Glutamatergic neuron (in vitro differentiated cells): ENCODE results near the gene BFAR. TPM values are rescaled to one million over a fixed set of nuclear protein-coding genes. Genes with fewer than 3 reads are reported as not detected.
"Not testable (repeated sequence)": the region's sequence is repeated elsewhere in the genome, so short reads cannot be mapped to it uniquely, and the experiment has no call there.

Experiments
- DNase-seq: peaks from one replicate; pipeline ENCODE4 v3.0.0; 2022
- H3K27ac Mint-ChIP-seq: one replicate; pipeline ENCODE4 v1.8.0; 2020; ENCODE audit warnings: mild to moderate bottlenecking, mixed read lengths, inconsistent platforms; ENCODE audit not compliant: unreplicated experiment
- H3K27me3 Mint-ChIP-seq: one replicate; pipeline ENCODE4 v1.8.0; 2020; ENCODE audit warnings: mild to moderate bottlenecking, moderate library complexity, mixed read lengths, inconsistent platforms; ENCODE audit not compliant: unreplicated experiment
- H3K36me3 Mint-ChIP-seq: one replicate; pipeline ENCODE4 v1.8.0; 2020; ENCODE audit warnings: mild to moderate bottlenecking, mixed read lengths, inconsistent platforms; ENCODE audit not compliant: unreplicated experiment
- H3K4me1 Mint-ChIP-seq: one replicate; pipeline ENCODE4 v1.8.0; 2020; ENCODE audit warnings: mild to moderate bottlenecking, low read depth, mixed read lengths, inconsistent platforms; ENCODE audit not compliant: unreplicated experiment
- H3K4me3 Mint-ChIP-seq: one replicate; pipeline ENCODE4 v1.8.0; 2020; ENCODE audit warnings: mild to moderate bottlenecking, mixed read lengths, inconsistent platforms; ENCODE audit not compliant: unreplicated experiment
- H3K9me3 Mint-ChIP-seq: one replicate; pipeline ENCODE4 v1.8.0; 2020; ENCODE audit warnings: mild to moderate bottlenecking, moderate library complexity, mixed read lengths, inconsistent platforms; ENCODE audit not compliant: unreplicated experiment
- total RNA-seq: library from RNA; stranded (reverse); fragmentation: NEBNext Ultra II Directional; extraction: Animal tissue kit (Norgen Biotek cat#: 25700); gene quantifications from one replicate; pipeline ENCODE4 v1.2.1, GENCODE V29; 2021; ENCODE audit not compliant: unreplicated experiment

Gene BFAR
- total RNA-seq, 1 donor from 2014 or later = 70.7 TPM

- H3K27ac Mint-ChIP-seq, H3K9me3 Mint-ChIP-seq, H3K36me3 Mint-ChIP-seq, DNase-seq, H3K27me3 Mint-ChIP-seq, H3K4me1 Mint-ChIP-seq, H3K4me3 Mint-ChIP-seq: not testable (repeated sequence)
Measured at GRCh38 chr16:14703156-14704011, 70.6 kb downstream of the BFAR start, which contains the start of gene NPIPA3. Gene NPIPA3 (plus strand): TSS chr16:14703411. CDS start chr16:14708944, 5,533 bp downstream.

Other genes starting within 250 kb of the BFAR start
- gene PARN, start 2.7 kb upstream of the BFAR start, total RNA-seq = 26.2 TPM
- gene PLA2G10, start 61.4 kb downstream of the BFAR start, total RNA-seq = not detected
- gene NPIPA3, start 70.5 kb downstream of the BFAR start, total RNA-seq = 3.3 TPM
- 21.2 TPM for gene NPIPA2, start 109.6 kb downstream of the BFAR start, total RNA-seq
- 74.8 TPM for gene NOMO1, start 200.8 kb downstream of the BFAR start, total RNA-seq